GM23338 (cell line): ENCODE measurements around the gene LRRC39. TPM values are rescaled to one million over a fixed set of nuclear protein-coding genes. Genes with fewer than 3 reads are reported as not detected.

Experiments used
- ATAC-seq: fragments of 200-7000 bp; cut with Tn5 transposase; 3 replicates; pipeline ENCODE4 v1.9.1; 2020
- DNase-seq: peaks from one replicate; pipeline ENCODE4 v3.0.0-alpha.2; 2015; ENCODE audit warnings: low spot score
- H2AFZ ChIP-seq: fragments of 200-600 bp; sonication (generic); 2 replicates; pipeline ENCODE4 v1.8.0; 2016; ENCODE audit warnings: antibody characterized with exemption, mild to moderate bottlenecking, moderate library complexity
- H3F3A ChIP-seq: fragments of 200-600 bp; sonication (generic); replicated peaks from 2 replicates; pipeline ENCODE4 v1.8.0; 2017; ENCODE audit warnings: antibody characterized with exemption, mixed run types, low read depth
- H3K27ac ChIP-seq: fragments of 200-600 bp; sonication (generic); 2 replicates; pipeline ENCODE4 v1.6.1; 2016; ENCODE audit warnings: low read depth
- H3K27me3 ChIP-seq: fragments of 200-600 bp; sonication (generic); 2 replicates; pipeline ENCODE4 v1.8.0; 2016; ENCODE audit warnings: mild to moderate bottlenecking, mixed run types, moderate library complexity; ENCODE audit not compliant: insufficient read depth
- H3K36me3 ChIP-seq: fragments of 200-600 bp; sonication (generic); 2 replicates; pipeline ENCODE4 v1.8.0; 2016; ENCODE audit warnings: mild to moderate bottlenecking; ENCODE audit not compliant: insufficient read depth
- H3K4me1 ChIP-seq: fragments of 200-600 bp; sonication (generic); 2 replicates; pipeline ENCODE4 v1.8.0; 2016; ENCODE audit warnings: mild to moderate bottlenecking, moderate library complexity; ENCODE audit not compliant: insufficient read depth
- H3K4me2 ChIP-seq: fragments of 200-600 bp; sonication (generic); 2 replicates; pipeline ENCODE4 v1.7.1; 2017; ENCODE audit warnings: mixed run types
- H3K4me3 ChIP-seq: fragments of 200-600 bp; sonication (generic); 2 replicates; pipeline ENCODE4 v1.6.1; 2016; ENCODE audit warnings: mixed run types
- H3K79me2 ChIP-seq: fragments of 200-600 bp; sonication (generic); replicated peaks from 2 replicates; pipeline ENCODE4 v1.8.0; 2017; ENCODE audit warnings: mild to moderate bottlenecking; ENCODE audit not compliant: insufficient read depth
- H3K9me2 ChIP-seq: fragments of 200-600 bp; sonication (generic); 2 replicates; pipeline ENCODE4 v1.8.0; 2017; ENCODE audit not compliant: insufficient read depth
- H4K20me1 ChIP-seq: fragments of 200-600 bp; sonication (generic); replicated peaks from 2 replicates; pipeline ENCODE4 v1.8.0; 2017; ENCODE audit warnings: mild to moderate bottlenecking; ENCODE audit not compliant: insufficient read depth
- H3K27ac Mint-ChIP-seq: 2 replicates; pipeline ENCODE4 v1.8.0; 2020; ENCODE audit warnings: inconsistent platforms, mild to moderate bottlenecking, moderate library complexity, mixed read lengths
- H3K27me3 Mint-ChIP-seq: 3 replicates; pipeline ENCODE4 v1.8.0; 2022; ENCODE audit warnings: low read depth, mild to moderate bottlenecking, moderate library complexity, mixed read lengths, inconsistent platforms; ENCODE audit not compliant: insufficient read depth, poor library complexity
- H3K36me3 Mint-ChIP-seq: 3 replicates; pipeline ENCODE4 v1.8.0; 2021; ENCODE audit warnings: low read depth, mild to moderate bottlenecking, inconsistent platforms, moderate library complexity, mixed read lengths
- H3K4me1 Mint-ChIP-seq: 3 replicates; pipeline ENCODE4 v1.8.0; 2020; ENCODE audit warnings: mild to moderate bottlenecking, inconsistent platforms, mixed read lengths
- H3K4me3 Mint-ChIP-seq: 3 replicates; pipeline ENCODE4 v1.8.0; 2021; ENCODE audit warnings: moderate library complexity, mild to moderate bottlenecking, inconsistent platforms, mixed read lengths
- H3K9me3 Mint-ChIP-seq: 3 replicates; pipeline ENCODE4 v1.8.0; 2020; ENCODE audit warnings: moderate library complexity, mild to moderate bottlenecking, inconsistent platforms, mixed read lengths
- CREB1 ChIP-seq: fragments of 250-450 bp; sonication (Bioruptor Pico); IDR thresholded peaks from 2 replicates; pipeline ENCODE4 v1.5.0; 2020; ENCODE audit warnings: low read depth, mild to moderate bottlenecking, moderate library complexity
- EZH2 ChIP-seq: fragments of 200-600 bp; sonication (generic); IDR thresholded peaks from one replicate; pipeline ENCODE4 v1.8.0; 2017; ENCODE audit warnings: antibody characterized with exemption, mild to moderate bottlenecking, low read depth; ENCODE audit not compliant: unreplicated experiment
- EZH2phosphoT487 ChIP-seq: fragments of 200-600 bp; sonication (generic); IDR thresholded peaks from one replicate; pipeline ENCODE4 v1.8.1; 2018; ENCODE audit warnings: antibody characterized with exemption; ENCODE audit not compliant: unreplicated experiment
- JUNB ChIP-seq: IDR thresholded peaks from one replicate; pipeline ENCODE4 v1.6.1; 2016; ENCODE audit warnings: antibody characterized with exemption; ENCODE audit not compliant: unreplicated experiment
- POLR2AphosphoS5 ChIP-seq: IDR thresholded peaks from 2 replicates; pipeline ENCODE4 v1.6.1; 2016; ENCODE audit warnings: antibody characterized with exemption, low read depth
- STAT1 ChIP-seq: IDR thresholded peaks from one replicate; pipeline ENCODE4 v1.6.1; 2016; ENCODE audit warnings: antibody characterized with exemption; ENCODE audit not compliant: unreplicated experiment
- ZNF114 ChIP-seq: fragments of 250-450 bp; sonication (Bioruptor Pico); IDR thresholded peaks from 2 replicates; pipeline ENCODE4 v1.5.0; 2020; ENCODE audit warnings: mild to moderate bottlenecking, moderate library complexity
- ZNF331 ChIP-seq: fragments of 250-450 bp; sonication (Bioruptor Pico); IDR thresholded peaks from 2 replicates; pipeline ENCODE4 v1.5.0; 2020; ENCODE audit warnings: low read depth, mild to moderate bottlenecking, moderate library complexity
- polyA plus RNA-seq: library from polyadenylated mRNA; unstranded; fragments of >200 nt; fragmentation: Nextera tagmentation; extraction: Ambion mirVana; gene quantifications from 2 replicates; pipeline ENCODE4 v1.2.1, GENCODE V29; 2016
- total RNA-seq: library from RNA; depleted of rRNA; stranded (reverse); fragments of >200 nt; shearing (Covaris generic); gene quantifications from 2 replicates; pipeline ENCODE4 v1.2.3, GENCODE V29; 2014
- TF ChIP-seq, protein P1 (sequence below): IDR thresholded peaks from one replicate; pipeline ENCODE4 v1.6.1; 2018; ENCODE audit warnings: antibody characterized with exemption; ENCODE audit not compliant: unreplicated experiment
- TF ChIP-seq, protein P2 (sequence below): IDR thresholded peaks from 2 replicates; pipeline ENCODE4 v1.6.1; 2016; ENCODE audit warnings: antibody characterized with exemption
- TF ChIP-seq, protein P3 (sequence below), 2 experiments: fragments of 200-600 bp in 1 of 2; sonication (generic) in 1 of 2; conservative IDR thresholded peaks; 2 replicates each; pipeline versions ENCODE4 v1.5.1 to v1.6.1; 2016 to 2017; ENCODE audit warnings: antibody characterized with exemption in 2 of 2, low read depth in 2 of 2, mild to moderate bottlenecking in 2 of 2, moderate library complexity in 1 of 2
- TF ChIP-seq, protein P4 (sequence below): fragments of 250-450 bp; sonication (Bioruptor Pico); IDR thresholded peaks from 2 replicates; pipeline ENCODE4 v1.5.0; 2020; ENCODE audit warnings: mild to moderate bottlenecking, moderate library complexity

Gene LRRC39
- total and polyA plus RNA-seq, 2 experiments from 2014 or later = 0.48 to 0.87 TPM

DNA sequence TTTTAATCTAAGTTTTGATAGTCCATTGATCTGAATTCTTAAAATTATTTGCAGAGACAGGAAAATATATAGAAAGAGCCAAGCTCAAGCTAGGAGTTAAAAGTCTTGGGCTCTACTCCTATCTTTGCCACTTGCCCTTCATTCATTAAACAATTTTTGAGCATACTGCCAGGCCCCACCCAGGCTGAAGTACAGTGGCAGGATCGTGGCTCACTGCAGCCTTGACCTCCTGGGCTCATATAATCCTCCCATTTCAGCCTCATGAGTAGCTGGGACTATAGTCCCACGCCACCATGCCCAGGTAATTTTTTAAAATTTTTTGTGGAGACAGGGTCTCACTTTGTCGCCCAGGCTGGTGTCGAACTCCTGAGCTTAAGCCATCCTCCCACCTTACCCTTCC lies 36.9 kb downstream of the LRRC39 start:
- H3K4me3 Mint-ChIP-seq = no peak overlapping the region
- H3F3A ChIP-seq = no peaks in the 10 kb centered on the region
- H3K27ac ChIP-seq = no peak overlapping the region
- H3K4me1 ChIP-seq = no peaks in the 10 kb centered on the region
- H2AFZ ChIP-seq = no peak overlapping the region
- H3K27me3 Mint-ChIP-seq = no peaks in the 10 kb centered on the region
- peaks cover 55% of the 10 kb centered on the region for H3K36me3 ChIP-seq
- H3K9me3 Mint-ChIP-seq = no peaks in the 10 kb centered on the region
- H3K4me2 ChIP-seq = no peak overlapping the region
- TF ChIP-seq, protein P1, sequence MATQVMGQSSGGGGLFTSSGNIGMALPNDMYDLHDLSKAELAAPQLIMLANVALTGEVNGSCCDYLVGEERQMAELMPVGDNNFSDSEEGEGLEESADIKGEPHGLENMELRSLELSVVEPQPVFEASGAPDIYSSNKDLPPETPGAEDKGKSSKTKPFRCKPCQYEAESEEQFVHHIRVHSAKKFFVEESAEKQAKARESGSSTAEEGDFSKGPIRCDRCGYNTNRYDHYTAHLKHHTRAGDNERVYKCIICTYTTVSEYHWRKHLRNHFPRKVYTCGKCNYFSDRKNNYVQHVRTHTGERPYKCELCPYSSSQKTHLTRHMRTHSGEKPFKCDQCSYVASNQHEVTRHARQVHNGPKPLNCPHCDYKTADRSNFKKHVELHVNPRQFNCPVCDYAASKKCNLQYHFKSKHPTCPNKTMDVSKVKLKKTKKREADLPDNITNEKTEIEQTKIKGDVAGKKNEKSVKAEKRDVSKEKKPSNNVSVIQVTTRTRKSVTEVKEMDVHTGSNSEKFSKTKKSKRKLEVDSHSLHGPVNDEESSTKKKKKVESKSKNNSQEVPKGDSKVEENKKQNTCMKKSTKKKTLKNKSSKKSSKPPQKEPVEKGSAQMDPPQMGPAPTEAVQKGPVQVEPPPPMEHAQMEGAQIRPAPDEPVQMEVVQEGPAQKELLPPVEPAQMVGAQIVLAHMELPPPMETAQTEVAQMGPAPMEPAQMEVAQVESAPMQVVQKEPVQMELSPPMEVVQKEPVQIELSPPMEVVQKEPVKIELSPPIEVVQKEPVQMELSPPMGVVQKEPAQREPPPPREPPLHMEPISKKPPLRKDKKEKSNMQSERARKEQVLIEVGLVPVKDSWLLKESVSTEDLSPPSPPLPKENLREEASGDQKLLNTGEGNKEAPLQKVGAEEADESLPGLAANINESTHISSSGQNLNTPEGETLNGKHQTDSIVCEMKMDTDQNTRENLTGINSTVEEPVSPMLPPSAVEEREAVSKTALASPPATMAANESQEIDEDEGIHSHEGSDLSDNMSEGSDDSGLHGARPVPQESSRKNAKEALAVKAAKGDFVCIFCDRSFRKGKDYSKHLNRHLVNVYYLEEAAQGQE = no peak
- TF ChIP-seq, protein P2, sequence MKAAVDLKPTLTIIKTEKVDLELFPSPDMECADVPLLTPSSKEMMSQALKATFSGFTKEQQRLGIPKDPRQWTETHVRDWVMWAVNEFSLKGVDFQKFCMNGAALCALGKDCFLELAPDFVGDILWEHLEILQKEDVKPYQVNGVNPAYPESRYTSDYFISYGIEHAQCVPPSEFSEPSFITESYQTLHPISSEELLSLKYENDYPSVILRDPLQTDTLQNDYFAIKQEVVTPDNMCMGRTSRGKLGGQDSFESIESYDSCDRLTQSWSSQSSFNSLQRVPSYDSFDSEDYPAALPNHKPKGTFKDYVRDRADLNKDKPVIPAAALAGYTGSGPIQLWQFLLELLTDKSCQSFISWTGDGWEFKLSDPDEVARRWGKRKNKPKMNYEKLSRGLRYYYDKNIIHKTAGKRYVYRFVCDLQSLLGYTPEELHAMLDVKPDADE = no peak
- TF ChIP-seq EZH2 = no peak
- no peak for TF ChIP-seq ZNF114 (CRISPR knock-in tag)
- no peak for TF ChIP-seq STAT1
- no peak for TF ChIP-seq ZNF331
- TF ChIP-seq, protein P3, sequence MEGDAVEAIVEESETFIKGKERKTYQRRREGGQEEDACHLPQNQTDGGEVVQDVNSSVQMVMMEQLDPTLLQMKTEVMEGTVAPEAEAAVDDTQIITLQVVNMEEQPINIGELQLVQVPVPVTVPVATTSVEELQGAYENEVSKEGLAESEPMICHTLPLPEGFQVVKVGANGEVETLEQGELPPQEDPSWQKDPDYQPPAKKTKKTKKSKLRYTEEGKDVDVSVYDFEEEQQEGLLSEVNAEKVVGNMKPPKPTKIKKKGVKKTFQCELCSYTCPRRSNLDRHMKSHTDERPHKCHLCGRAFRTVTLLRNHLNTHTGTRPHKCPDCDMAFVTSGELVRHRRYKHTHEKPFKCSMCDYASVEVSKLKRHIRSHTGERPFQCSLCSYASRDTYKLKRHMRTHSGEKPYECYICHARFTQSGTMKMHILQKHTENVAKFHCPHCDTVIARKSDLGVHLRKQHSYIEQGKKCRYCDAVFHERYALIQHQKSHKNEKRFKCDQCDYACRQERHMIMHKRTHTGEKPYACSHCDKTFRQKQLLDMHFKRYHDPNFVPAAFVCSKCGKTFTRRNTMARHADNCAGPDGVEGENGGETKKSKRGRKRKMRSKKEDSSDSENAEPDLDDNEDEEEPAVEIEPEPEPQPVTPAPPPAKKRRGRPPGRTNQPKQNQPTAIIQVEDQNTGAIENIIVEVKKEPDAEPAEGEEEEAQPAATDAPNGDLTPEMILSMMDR (conservative IDR thresholded peaks at IDR 0.05; ENCODE audit: low read depth in 2 of 2) = no peak
- TF ChIP-seq CREB1 = no peak
- TF ChIP-seq POLR2AphosphoS5 = no peak
- no peak for TF ChIP-seq EZH2phosphoT487
- no peak for TF ChIP-seq JUNB
- TF ChIP-seq, protein P4, sequence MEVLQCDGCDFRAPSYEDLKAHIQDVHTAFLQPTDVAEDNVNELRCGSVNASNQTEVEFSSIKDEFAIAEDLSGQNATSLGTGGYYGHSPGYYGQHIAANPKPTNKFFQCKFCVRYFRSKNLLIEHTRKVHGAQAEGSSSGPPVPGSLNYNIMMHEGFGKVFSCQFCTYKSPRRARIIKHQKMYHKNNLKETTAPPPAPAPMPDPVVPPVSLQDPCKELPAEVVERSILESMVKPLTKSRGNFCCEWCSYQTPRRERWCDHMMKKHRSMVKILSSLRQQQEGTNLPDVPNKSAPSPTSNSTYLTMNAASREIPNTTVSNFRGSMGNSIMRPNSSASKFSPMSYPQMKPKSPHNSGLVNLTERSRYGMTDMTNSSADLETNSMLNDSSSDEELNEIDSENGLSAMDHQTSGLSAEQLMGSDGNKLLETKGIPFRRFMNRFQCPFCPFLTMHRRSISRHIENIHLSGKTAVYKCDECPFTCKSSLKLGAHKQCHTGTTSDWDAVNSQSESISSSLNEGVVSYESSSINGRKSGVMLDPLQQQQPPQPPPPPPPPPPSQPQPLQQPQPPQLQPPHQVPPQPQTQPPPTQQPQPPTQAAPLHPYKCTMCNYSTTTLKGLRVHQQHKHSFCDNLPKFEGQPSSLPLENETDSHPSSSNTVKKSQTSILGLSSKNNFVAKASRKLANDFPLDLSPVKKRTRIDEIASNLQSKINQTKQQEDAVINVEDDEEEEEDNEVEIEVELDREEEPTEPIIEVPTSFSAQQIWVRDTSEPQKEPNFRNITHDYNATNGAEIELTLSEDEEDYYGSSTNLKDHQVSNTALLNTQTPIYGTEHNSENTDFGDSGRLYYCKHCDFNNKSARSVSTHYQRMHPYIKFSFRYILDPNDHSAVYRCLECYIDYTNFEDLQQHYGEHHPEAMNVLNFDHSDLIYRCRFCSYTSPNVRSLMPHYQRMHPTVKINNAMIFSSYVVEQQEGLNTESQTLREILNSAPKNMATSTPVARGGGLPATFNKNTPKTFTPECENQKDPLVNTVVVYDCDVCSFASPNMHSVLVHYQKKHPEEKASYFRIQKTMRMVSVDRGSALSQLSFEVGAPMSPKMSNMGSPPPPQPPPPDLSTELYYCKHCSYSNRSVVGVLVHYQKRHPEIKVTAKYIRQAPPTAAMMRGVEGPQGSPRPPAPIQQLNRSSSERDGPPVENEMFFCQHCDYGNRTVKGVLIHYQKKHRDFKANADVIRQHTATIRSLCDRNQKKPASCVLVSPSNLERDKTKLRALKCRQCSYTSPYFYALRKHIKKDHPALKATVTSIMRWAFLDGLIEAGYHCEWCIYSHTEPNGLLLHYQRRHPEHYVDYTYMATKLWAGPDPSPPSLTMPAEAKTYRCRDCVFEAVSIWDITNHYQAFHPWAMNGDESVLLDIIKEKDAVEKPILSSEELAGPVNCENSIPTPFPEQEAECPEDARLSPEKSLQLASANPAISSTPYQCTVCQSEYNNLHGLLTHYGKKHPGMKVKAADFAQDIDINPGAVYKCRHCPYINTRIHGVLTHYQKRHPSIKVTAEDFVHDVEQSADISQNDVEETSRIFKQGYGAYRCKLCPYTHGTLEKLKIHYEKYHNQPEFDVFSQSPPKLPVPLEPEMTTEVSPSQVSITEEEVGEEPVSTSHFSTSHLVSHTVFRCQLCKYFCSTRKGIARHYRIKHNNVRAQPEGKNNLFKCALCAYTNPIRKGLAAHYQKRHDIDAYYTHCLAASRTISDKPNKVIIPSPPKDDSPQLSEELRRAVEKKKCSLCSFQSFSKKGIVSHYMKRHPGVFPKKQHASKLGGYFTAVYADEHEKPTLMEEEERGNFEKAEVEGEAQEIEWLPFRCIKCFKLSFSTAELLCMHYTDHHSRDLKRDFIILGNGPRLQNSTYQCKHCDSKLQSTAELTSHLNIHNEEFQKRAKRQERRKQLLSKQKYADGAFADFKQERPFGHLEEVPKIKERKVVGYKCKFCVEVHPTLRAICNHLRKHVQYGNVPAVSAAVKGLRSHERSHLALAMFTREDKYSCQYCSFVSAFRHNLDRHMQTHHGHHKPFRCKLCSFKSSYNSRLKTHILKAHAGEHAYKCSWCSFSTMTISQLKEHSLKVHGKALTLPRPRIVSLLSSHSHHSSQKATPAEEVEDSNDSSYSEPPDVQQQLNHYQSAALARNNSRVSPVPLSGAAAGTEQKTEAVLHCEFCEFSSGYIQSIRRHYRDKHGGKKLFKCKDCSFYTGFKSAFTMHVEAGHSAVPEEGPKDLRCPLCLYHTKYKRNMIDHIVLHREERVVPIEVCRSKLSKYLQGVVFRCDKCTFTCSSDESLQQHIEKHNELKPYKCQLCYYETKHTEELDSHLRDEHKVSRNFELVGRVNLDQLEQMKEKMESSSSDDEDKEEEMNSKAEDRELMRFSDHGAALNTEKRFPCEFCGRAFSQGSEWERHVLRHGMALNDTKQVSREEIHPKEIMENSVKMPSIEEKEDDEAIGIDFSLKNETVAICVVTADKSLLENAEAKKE (CRISPR knock-in tag) = no peak
- no peaks in the 10 kb centered on the region for H3K9me2 ChIP-seq
- no peaks in the 10 kb centered on the region for H3K4me1 Mint-ChIP-seq
- H3K4me3 ChIP-seq = no peak overlapping the region
- H3K36me3 Mint-ChIP-seq = peaks cover 36% of the 10 kb centered on the region
- H3K27me3 ChIP-seq = no peaks in the 10 kb centered on the region
- H3K79me2 ChIP-seq = no peaks in the 10 kb centered on the region
- ATAC-seq = no peak
- no peak for DNase-seq
- 0 out of 2 replicates have a peak, but pooled peaks cover 3% of the 10 kb centered on the region for H4K20me1 ChIP-seq
- H3K27ac Mint-ChIP-seq = no peak overlapping the region
